Measurements from ENCODE around the gene PTX3.
A peak's percentile ranks its signal among the peaks of the same experiment; 100 is the strongest.

Gene PTX3

DNA sequence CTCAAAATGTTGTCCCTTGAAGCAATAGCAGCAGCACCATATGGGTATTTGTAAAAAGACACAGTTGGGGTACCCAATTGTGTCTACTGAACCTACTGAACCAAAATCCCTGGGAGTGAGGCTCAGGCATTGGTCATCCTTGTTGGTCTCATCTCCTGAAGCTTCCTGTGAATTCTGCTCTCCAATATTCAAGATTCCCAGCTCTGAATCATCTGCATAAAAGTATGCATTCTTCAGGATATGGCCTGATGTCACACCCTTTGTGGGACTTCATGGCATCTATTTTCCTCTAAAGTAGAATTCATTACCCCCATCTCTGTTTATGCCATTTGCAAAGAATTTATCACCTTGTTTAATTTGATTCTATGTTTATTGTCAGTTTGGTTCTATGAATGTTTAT, 13.3 kb upstream of the PTX3 start:
- peak; percentile 74 for DNase-seq (ENCODE audit: low read depth)

DNA sequence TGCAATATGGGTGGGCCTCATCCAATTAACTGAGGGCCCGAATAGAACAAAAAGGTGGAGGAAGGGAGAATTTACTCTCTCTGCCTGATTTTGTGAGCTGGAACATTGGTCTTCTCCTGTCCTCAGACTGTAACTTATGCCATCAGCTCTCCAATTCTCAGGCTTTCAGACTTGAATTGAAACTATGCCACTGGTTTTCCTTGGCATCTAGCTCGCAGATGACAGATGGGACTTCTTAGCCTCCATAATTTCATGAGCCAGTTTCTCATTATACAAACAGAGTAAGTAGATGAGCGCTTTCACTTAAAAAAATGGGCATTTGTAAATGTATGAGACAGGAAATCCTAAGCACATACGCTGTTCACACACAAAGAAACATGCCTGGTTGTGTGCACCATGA, 8.7 kb upstream of the PTX3 start:
- no peak for DNase-seq (ENCODE audit: low read depth)

DNA sequence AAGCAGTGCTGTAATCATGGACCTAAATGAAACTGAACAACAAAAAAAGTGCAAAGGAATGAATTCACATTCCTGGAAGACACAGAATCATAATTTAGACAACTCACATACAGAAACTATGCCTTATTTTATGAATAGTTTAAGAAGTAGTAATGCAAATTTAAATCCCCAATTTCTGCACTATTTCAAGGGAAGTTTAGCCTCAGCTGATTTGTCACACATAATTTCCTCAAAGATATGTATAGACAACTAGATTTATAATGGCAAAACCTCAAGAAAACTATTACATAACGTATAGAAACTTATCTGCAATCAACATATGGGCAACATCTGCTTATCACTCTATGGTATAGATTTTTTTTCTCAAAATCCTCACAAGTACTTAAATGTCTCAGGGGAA, 7.8 kb upstream of the PTX3 start:
- no peak for DNase-seq (ENCODE audit: low read depth)

DNA sequence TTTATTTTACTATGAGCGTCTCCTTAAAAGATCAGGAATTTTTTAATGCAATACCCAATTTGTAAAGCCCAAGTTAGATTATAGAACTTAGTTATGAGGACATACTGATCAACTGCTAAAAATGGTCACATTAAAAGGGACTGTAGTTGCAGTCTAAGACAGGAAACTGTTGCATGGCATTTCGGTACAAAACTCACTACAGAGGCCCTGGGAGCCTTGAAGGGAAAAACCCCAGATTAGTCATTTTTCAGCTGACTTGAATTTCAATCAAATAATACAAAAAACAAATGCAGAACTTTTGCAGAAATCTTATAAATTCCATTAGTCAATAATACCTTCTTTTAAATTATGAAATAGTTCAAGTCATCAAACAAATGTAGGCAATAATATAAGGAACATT, 6.9 kb upstream of the PTX3 start:
- DNase-seq (ENCODE audit: low read depth): peak; percentile 78

DNA sequence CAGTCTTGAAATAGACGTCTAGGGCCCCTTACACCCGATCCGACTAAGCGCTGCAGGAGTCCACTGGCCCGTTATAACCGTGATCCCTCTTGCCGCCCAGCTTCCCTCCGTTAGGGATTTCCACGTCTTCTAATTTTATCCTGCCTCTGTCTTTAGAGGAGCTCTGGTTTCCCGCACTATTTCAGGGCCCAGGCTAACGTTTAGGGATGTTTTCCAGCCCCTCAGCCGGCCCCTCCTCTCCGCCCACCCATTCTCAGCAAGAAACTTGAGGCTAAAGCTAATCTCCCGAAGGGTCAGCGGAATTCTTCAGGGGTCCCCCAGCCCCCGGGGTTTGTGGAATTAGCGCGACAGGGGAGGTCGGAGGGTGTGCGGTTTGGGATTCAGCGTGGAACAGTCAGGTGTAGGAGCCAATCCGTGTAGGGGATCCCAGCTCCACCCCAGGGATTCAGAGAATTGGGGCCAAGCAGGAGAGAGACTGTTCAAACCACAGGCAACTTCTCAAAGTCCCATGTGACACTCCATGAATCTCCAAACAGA, 1.6 kb downstream of the PTX3 start:
- peak; percentile 58 for DNase-seq (ENCODE audit: low read depth)

DNA sequence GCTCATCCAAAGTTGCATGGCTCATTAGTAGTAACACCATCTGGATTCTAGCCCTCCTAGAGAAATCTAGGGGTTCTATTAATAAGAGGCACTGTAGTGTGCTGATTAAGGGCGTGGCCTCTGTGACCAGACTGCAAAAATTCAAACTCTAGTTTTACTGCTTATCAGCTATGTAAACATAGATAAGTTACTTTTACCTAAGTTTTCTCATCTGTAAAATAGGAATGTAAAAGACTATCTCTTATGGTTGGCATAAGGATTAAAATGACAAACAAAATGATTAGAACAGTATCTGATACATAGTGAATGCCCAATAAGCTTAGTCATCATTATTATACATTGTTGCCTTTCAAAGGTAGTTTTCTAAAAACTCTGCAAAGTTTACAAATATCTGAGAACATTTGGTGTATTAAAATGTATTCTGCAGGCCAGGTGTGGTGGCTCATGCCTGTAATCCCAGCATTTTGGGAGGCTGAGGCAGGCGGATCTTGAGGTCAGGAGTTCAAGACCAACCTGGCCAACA, 4.5 kb downstream of the PTX3 start:
- no peak for DNase-seq (ENCODE audit: low read depth)

DNA sequence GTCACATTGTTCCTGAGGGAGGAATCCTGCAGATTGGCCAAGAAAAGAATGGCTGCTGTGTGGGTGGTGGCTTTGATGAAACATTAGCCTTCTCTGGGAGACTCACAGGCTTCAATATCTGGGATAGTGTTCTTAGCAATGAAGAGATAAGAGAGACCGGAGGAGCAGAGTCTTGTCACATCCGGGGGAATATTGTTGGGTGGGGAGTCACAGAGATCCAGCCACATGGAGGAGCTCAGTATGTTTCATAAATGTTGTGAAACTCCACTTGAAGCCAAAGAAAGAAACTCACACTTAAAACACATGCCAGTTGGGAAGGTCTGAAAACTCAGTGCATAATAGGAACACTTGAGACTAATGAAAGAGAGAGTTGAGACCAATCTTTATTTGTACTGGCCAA, 6.1 kb downstream of the PTX3 start:
- peak; percentile 37 for DNase-seq (ENCODE audit: low read depth)

DNA sequence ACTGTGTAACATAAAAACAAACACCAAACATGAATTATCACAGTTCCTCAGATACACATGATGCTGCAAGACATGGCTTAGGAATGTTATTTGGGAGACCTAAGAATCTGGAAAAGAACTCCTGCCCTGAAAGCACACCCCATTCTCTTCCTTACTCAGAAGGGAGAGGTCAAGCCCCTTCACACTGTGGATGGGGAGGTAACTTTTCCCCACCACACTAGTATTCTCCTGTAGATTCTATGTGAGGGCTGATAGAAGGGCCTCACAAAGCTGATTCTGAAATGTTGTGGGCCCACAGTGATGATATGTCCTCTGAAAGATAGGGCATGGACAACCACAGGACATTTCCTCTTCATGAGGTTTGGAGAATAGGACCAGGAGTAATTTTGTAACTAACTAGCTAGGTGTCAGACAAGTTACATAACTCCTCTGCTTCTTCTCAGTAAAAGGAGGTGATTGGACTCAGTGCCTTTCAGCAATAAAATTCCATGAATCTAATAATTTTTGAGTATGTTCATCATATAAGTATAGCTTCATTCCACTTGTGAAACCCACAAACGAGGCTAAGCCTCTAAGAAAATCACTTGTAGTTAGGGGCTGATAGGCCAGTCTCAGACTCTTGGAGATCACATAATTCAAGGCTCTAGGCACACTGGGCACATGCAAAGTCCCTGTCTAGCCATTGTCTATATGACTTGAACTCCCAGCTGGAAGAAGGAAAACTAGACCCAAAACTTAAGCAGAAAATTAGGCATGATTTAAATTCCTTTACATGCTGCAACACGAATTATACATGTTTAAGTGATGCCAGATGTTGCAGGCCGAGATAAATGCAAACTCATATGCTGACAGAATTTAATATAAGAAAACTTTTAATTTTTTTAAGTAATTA, 7.5 kb downstream of the PTX3 start:
- no peak for DNase-seq (ENCODE audit: low read depth)

DNA sequence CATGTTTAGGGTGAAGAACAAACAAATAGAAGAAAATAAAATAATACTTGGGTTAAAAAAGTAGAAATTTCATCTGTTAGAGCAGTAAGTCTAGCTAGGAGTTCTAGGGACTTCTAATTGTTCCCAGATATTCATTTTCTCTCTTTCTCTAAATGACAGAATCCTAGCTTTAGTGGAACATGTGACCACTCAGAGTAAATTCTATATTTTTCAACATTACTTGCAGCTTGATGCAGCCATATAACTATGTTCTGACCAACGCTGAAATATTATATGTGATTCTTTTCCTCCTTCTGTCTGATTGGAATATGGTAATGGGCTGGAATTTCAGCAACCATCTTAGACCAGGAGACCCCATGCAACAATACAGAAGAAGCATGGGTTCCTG, 8.1 kb downstream of the PTX3 start:
- no peak for DNase-seq (ENCODE audit: low read depth)

DNA sequence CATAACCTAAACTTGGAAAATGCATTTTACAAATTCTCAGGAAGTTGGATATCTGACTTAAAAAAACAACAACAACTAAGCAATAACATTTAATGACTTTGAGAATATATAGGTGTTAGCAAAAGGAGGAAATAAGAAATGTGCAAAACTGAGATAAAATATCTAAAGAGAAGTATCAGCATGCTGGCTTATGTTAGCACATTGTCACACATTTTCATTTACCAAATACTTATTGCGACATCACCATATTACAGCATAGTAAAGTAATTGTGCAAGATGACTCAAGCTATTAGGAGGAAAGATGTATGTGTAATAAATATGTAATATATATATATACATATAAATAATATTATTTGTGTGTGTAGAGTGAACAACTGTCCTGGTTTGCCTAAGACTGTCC, 9.2 kb downstream of the PTX3 start:
- DNase-seq (ENCODE audit: low read depth): peak; percentile 68

DNA sequence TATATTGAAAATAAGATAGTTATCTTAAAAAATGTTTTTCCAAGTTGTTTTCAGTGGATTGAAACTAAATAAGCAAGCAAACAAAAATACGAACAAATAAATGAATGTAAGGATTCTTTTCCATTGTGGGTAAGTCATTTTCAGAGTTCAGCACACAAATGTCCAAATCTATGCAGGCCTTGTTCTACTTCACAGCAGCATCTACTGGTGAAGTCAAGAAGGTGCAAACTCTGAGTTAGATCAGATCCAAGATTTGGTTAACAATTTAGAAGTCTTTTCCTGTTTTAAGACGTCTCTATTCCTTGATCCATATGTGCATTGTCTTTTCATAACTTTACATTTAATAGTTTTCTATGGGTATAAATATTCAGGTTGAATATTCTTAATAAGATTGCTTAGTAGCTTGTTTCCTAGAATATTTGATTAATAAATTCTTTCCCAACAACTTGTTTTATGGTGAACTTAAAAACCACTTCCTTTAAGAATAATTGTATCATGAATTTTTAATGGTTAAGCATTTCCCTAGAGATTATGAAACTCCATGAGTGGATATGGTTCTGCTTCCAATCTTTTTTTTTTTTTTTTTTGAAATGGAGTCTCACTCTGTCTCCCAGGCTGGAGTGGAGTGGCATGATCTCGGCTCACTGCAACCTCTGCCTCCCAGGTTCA, 10.5 kb downstream of the PTX3 start:
- DNase-seq (ENCODE audit: low read depth): peak; percentile 70

DNA sequence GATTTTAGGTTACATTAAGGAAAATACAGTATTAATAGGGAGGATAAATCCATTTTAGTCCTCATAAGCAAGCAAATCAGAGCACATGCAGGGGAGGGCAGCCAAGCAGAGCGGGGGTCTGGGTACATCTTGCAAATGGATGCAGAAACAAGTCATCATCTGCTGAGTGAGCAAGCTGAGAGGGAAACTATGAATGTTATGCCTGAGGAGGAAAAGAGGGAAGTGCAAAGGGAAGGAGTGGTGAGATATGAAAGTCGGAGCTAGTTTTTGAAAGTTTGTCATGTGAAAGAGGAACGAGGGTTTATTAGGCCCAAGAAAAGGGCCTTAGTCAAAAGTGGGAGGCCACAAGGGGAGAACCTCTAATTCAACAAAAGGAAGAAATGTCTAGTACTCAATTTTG, 15.4 kb downstream of the PTX3 start:
- DNase-seq (ENCODE audit: low read depth): no peak

DNA sequence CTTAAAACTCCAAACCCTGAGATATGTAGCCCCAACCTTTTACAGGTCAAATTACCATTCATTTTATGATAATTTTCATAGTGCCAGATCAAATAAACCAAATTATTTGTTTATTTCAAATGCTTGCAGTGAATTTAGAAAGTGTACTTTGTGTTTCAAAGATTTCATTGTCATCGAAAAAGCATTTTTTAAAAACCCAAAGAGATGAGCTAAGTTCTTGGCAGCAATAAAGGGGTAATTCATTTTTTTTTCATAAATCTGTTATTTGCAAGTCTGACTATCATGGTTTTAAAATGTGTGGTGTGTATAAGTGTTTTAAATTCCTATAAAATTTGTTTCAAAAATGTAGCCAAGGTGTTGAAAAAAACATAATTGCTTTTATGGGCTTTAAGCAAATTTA, 17.2 kb downstream of the PTX3 start:
- no peak for DNase-seq (ENCODE audit: low read depth)

DNA sequence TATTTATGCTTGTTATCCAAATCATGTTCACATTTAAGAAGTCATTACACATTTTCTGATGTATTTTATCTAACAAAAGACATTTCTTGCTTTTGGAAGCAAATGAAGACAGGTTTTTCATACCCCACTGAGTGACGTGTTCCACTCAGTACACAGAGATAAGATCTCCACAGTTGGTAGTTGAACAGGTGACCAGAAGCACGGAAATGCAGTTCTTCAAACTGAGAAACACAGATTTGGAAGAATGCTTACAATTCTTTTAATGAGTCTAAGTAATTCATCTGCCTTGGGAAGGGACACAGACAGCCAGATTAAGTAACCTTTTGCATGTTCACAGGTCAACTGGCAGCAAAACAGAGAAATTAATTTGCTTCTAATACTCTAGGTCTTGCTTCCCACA, 23.1 kb downstream of the PTX3 start:
- DNase-seq (ENCODE audit: low read depth): no peak

DNA sequence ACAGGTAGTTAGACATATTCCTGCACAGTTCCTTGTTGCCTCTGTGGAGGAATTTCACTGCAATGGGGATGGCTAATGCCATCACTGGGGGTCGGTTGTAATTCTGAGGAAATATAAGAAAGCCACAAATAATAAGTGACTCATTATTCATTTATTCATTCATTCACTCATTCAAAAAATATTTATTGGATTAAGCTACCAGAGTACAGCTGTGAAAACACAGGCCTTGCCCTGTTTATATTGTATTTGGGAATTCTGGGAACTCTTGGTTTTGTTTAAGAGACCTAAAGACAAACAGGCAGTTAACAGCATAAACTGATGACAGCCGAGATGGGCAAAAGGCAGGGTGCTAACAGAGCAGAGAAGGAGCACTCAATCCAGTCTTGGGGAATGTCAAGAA, 23.6 kb downstream of the PTX3 start:
- peak; percentile 69 for DNase-seq (ENCODE audit: low read depth)

DNA sequence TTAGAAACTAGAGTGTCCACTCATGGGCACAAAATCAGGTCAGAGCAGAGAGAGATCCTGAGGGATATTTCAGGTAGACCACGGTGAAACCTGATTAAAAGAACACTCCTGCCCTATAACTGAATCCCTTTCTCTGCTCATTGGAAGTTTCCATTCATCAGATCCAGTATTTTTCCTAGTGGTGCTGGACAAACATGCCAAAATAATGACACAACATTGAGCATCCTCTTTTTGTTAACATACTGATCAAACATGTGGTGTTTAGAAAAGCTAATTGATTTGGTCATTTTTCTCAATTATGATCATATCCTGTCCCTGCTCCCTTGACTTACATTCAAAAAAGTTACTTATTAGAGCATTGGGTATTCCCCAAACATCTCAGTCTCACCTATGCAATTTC, 27.2 kb downstream of the PTX3 start:
- DNase-seq (ENCODE audit: low read depth): no peak

DNA sequence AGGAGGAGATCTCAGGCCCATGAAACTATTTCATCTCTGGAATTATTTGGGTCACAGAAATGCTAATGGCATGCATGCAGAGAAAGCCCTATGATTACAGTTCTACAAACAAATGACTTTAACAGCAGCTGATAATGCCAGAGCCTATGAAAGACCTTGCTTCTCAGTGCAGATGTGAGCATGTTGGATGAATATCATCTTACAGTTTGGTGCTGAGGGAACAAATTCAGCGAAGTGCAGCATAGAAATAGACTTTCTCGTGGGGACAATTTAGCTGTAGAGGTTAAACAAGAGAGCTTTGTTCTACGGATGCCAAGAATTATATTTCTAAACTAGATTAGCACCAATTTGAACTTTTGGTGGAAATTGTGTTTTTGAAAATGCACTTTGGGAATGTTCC, 27.7 kb downstream of the PTX3 start:
- no peak for DNase-seq (ENCODE audit: low read depth)

DNA sequence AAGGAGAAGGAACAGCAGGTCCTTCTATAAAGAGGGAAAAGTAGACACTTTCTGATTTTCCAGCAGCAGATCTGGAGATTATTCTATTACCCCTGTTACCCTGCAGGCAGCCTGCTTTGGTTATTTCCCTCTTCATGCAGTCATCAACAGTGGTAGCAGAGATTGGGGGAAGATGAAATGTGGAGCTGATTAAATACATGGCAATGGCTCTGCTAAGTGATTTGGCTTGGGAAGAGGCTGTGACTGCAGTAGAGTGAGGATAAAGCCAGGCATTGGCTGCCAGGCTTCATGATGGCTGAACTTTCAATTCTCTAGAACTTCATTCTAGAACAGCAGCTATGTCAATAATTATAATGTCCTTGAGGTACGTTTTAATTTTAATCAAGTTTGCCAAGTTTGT, 29.1 kb downstream of the PTX3 start:
- DNase-seq (ENCODE audit: low read depth): no peak

DNA sequence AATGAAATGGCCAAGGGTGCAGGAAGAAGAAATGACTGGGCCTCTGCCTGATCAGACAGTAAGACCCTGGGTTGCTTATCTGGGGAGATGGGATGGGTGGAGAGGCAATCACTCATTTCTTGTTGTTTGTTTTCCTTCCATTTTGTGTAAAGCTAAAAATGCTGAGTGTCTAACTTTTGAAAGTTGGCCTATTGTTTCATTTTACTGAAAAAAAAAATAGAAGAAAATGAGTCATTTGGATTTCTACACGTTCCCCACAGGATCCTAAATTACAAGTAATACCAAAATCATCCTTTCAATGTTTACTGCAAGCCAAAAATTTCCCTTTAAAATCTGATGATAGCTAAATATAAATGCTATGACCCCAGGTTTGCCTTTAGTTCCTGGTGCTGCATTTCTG, 30.6 kb downstream of the PTX3 start:
- peak; percentile 43 for DNase-seq (ENCODE audit: low read depth)

DNA sequence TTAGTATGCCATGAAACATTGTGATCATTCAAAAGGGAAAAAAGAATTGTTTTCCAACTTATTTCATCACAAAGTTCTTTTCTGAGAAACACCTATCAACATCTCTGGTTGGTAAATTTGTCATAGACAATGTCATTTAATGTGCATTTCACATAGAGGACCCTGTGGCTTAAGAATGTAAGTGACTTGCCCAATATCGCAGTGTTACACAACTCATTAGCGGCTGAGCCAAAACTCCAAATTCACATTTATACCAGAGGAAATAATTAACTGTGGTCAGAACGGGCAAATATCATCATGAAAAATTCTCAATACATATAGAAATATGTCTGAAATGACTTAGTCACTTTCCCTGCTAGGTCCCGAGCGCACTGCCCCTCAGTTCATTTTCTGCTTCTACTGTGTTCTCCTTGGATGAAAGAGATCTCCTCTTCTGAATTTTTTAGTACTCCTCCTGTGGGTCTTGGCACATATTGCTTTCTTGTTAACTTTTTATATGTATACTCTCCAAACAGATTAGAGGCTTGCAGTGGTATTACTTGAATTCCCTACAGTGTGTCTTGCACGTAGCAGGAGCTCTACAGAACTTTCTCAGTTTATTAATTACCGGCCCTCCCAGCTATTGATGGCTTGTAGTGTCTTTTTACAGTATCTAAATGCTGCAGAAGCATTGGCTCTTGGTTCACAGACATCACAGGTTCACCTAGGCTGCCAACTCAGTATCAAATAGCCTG, 33.1 kb downstream of the PTX3 start:
- DNase-seq (ENCODE audit: low read depth): no peak

DNA sequence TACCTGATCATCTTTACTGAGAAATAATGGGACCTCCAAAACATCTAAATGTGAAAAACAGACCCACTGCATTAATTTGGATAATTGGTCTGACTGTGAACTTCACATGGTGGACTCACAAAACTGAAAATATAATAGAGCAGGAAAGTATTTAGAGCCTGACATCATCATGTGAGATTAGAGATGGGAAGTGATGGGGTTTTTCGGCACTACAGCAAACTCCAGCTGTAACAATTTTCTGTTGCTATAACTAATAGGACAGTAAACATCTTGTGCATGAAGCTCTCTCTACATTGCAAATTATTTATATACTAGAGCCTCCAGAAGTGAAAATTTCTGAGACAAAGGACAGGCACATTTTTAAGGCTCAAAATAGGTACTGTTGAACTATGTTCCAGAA, 34.4 kb downstream of the PTX3 start:
- no peak for DNase-seq (ENCODE audit: low read depth)

DNA sequence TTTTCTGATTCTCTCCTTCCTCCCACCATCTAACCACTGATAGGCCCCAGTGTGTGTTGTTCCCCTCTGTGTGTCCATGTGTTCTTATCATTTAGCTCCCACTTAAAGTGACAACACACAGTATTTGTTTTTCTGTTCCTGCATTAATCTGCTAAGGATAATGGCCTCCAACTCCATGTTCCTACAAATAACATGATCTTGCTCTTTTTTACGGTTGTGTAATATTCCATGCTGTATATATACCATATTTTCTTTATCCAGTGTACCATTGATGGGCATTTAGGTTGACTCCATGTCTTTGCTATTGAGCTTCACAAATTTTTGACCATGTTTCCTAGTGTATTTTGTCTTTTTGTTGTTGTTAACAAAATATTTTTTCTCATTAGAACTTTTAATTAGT, 36.0 kb downstream of the PTX3 start:
- DNase-seq (ENCODE audit: low read depth): no peak
